Fibroblast of villous mesenchyme (primary cell): ENCODE data around the gene MACROD2. TPM values are rescaled to one million over a fixed set of nuclear protein-coding genes. Genes with fewer than 3 reads are reported as not detected.
"Not testable (repeated sequence)": the region's sequence is repeated elsewhere in the genome, so short reads cannot be mapped to it uniquely, and the experiment has no call there.

Source experiments
- DNase-seq: peaks from one replicate; pipeline ENCODE4 v3.0.0-alpha.2; 2010; ENCODE audit warnings: low read depth
- H3K4me3 ChIP-seq: 2 replicates; pipeline ENCODE4 v1.5.1; 2011; ENCODE audit warnings: low read depth, mild to moderate bottlenecking, low read length
- CTCF ChIP-seq: IDR thresholded peaks from 2 replicates; pipeline ENCODE4 v1.5.1; 2012; ENCODE audit warnings: low read depth, mild to moderate bottlenecking, low read length; ENCODE audit not compliant: insufficient read depth
- total RNA-seq: library from RNA; depleted of rRNA; stranded (reverse); fragments of >200 nt; gene quantifications from 2 replicates; pipeline ENCODE4 v1.2.3, GENCODE V29; 2012

Gene MACROD2
- total RNA-seq, 1 donor, result 1.7 TPM

DNA sequence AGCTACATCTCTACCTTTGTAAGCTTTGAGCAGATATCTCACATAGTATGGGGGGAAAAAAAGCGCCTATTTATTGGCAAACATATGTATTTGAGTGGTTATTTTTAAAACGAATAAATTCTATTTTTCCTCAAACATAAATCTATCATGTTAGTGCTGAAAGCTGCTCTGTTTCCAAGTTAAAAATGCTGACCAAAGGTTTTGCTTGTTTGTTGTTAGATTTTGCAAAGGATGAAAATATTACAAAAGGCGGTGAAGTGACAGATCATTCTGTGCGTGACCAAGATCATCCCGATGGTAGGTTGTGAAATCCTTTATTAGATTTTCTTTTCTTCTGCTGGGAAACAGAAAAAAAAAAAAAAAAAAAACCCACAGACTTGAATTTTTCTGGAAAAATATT lies 1972.0 kb downstream of the MACROD2 start:
- DNase-seq, result no peak
- no peak for TF ChIP-seq CTCF
- H3K4me3 ChIP-seq, result no peak overlapping the region

- no peak for DNase-seq
- H3K4me3 ChIP-seq, result no peak overlapping the region
- no peak for TF ChIP-seq CTCF
These were observed 1980.9 kb downstream of the MACROD2 start for GRCh38 chr20:15976047-15976736.

- TF ChIP-seq CTCF, result no peak
- no peak overlapping the region for H3K4me3 ChIP-seq
- DNase-seq, result no peak
These were observed 1981.7 kb downstream of the MACROD2 start for GRCh38 chr20:15977026-15977425.

GRCh38 chr20:15977758-15978157 lies 1982.4 kb downstream of the MACROD2 start:
- H3K4me3 ChIP-seq, result no peak overlapping the region
- TF ChIP-seq CTCF, result no peak
- DNase-seq, result no peak

DNA sequence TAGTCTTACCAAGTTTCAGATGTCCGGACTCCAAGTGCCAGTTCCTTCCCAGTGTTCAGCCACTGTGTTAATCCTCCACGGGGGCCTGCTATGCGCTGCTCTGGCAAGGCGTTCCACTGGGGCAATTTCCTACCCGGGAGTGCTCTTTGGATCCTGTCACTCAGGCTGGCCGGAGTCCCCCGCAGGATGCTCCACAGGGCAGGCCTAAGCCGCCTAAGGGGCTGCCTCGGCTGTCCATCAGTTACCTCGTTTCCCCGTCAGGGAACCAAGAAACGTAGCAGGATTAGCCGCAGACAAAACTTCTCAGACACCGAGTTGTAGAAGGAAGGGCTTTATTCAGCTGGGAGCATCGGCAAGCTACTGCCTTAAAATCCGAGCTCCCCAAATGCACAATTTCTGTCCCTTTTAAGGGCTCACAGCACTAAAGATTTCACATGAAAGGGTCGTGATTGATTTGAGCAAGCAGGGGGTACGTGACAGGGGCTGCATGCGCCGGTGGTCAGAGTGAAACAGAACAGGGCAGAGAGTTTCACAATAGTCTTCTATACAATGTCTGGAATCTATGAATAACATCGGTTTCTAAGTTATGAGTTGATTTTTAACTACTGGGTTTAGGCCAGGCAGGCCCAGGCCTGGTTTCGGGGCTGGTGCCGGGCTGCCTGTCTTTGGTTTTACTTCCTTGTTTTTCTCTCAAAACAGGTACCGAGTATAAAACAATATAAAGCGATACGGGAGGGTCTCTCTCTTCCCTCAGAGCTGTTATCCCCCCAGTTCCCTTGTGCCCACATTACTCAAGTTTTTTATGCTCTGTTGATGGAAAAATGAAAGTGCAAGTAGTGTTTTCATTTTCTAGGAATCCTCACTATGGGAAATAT lies 1990.4 kb downstream of the MACROD2 start:
- DNase-seq, H3K4me3 ChIP-seq: not testable (repeated sequence)

- no peak for TF ChIP-seq CTCF
- H3K4me3 ChIP-seq, result no peak overlapping the region
- no peak for DNase-seq
These were observed 1991.4 kb downstream of the MACROD2 start for GRCh38 chr20:15986690-15987089.

- H3K4me3 ChIP-seq, result no peak overlapping the region
- DNase-seq, result no peak
- TF ChIP-seq CTCF, result no peak
These were observed 1996.0 kb downstream of the MACROD2 start for GRCh38 chr20:15991279-15991678.
